HG02678 (cell line): ENCODE data around the gene AKAP7.
"Not testable (repeated sequence)": the region's sequence is repeated elsewhere in the genome, so short reads cannot be mapped to it uniquely, and the experiment has no call there.

Source experiments
- ATAC-seq: cut with Tn5 transposase; IDR thresholded peaks from one replicate; pipeline ENCODE4 v1.9.1; 2021; ENCODE audit warnings: mild to moderate bottlenecking, moderate library complexity; ENCODE audit not compliant: unreplicated experiment

Gene AKAP7

GRCh38 chr6:131135244-131136020, at the start of gene AKAP7:
TSS of gene AKAP7 (plus strand) at chr6:131135467. CDS start at chr6:131135764, 297 bp downstream.
- ATAC-seq, result peak; percentile 85

- ATAC-seq, result not testable (repeated sequence)
These were observed 44.9 kb upstream of the AKAP7 start for GRCh38 chr6:131090339-131090738.

- not testable (repeated sequence) for ATAC-seq
These were observed 43.3 kb upstream of the AKAP7 start for GRCh38 chr6:131091944-131092343.

- ATAC-seq, result no peak
These were observed 41.9 kb upstream of the AKAP7 start for GRCh38 chr6:131093334-131093733.

GRCh38 chr6:131096786-131097185, 38.5 kb upstream of the AKAP7 start:
- no peak for ATAC-seq

- ATAC-seq, result no peak
These were observed 33.2 kb upstream of the AKAP7 start for GRCh38 chr6:131101911-131102680.

GRCh38 chr6:131103296-131103695, 32.0 kb upstream of the AKAP7 start:
- no peak for ATAC-seq

- no peak for ATAC-seq
These were observed 31.4 kb upstream of the AKAP7 start for GRCh38 chr6:131103901-131104300.

- ATAC-seq, result no peak
These were observed 28.1 kb upstream of the AKAP7 start for GRCh38 chr6:131107151-131107550.

- no peak for ATAC-seq
These were observed 23.0 kb upstream of the AKAP7 start for GRCh38 chr6:131112249-131112648.

- ATAC-seq, result no peak
These were observed 19.6 kb upstream of the AKAP7 start for GRCh38 chr6:131115651-131116050.

- ATAC-seq, result no peak
These were observed 18.9 kb upstream of the AKAP7 start for GRCh38 chr6:131116321-131116720.

- peak; percentile 51 for ATAC-seq
These were observed 18.4 kb upstream of the AKAP7 start for GRCh38 chr6:131116755-131117360.

GRCh38 chr6:131117878-131118277, 17.4 kb upstream of the AKAP7 start:
- no peak for ATAC-seq

GRCh38 chr6:131122007-131122406, 13.3 kb upstream of the AKAP7 start:
- ATAC-seq, result no peak

- ATAC-seq, result no peak
These were observed 12.8 kb upstream of the AKAP7 start for GRCh38 chr6:131122516-131122915.

GRCh38 chr6:131124336-131125071, 10.8 kb upstream of the AKAP7 start:
- ATAC-seq, result no peak

- no peak for ATAC-seq
These were observed 9.8 kb upstream of the AKAP7 start for GRCh38 chr6:131125431-131125830.

- ATAC-seq, result no peak
These were observed 5.3 kb upstream of the AKAP7 start for GRCh38 chr6:131129689-131130553.

- no peak for ATAC-seq
These were observed 4.7 kb upstream of the AKAP7 start for GRCh38 chr6:131130554-131130940.
